GM19351 (cell line): Measurements from ENCODE around the gene TOP1.
"Not testable (repeated sequence)": the region's sequence is repeated elsewhere in the genome, so short reads cannot be mapped to it uniquely, and the experiment has no call there.

Experiments used
- ATAC-seq: cut with Tn5 transposase; IDR thresholded peaks from one replicate; pipeline ENCODE4 v1.9.1; 2021; ENCODE audit warnings: mild to moderate bottlenecking, moderate library complexity; ENCODE audit not compliant: unreplicated experiment

TOP1 gene

DNA sequence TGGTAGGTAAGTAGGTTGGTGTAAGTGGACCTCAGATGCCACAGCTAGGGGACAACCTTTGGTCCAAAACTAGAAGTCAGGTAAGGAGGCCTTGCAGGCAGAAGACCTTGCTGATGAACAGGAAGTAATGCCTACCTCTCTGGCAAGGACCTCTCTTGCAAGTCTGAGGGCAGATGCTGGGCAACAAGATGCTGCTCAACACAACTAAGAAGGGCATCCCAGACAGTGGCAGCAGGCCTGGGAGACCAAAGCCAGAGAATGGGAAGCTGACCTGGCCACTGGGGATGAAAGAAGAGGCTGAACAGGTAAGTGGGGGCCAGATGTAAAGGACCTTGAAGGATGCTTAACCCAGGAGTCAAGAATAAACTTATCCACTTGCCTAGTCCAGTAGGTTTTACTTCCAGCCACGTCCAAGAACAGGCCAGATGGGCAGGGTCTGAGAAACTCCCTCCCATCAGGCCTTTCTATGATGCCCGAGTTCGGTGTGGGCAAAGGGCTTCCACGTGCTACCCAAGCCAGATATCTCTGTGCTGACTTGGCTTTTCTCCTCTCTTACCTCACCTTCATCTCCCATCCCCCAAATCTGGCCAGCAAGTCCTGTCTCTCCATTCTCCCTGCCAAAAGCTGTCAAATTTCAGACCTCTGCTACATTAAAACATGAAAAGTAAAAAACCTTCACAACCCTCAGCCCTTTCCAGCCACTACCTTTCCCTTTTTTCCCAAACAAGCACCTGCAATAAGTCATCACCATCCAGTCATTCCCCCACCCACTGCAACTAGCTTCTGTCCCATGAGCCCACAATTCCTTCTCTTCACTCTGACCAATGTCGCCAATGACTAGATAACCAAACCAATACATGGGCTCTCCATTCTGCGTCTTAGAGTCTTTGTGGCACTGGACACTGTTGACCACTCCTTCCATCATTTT, 97.2 kb downstream of the TOP1 start:
- no peak for ATAC-seq

DNA sequence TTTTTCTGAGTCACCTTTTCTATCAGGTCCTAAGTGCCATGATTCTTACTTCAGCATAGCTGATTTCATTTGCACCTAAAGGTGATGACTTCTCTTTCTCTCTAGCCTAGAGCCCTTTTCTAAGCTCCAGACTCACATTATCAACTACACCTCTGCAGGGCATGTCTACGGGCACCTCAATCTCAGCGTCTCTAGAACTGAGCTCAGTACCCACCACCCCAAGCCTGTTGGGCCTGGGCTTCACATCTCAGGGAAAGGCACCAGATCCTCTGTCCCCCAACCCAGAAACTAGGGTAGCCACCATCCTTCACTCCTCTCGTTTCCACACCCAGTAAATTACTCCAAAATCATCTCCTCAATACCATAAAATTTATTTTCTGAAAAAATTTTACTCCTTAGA, 98.1 kb downstream of the TOP1 start:
- ATAC-seq: no peak

DNA sequence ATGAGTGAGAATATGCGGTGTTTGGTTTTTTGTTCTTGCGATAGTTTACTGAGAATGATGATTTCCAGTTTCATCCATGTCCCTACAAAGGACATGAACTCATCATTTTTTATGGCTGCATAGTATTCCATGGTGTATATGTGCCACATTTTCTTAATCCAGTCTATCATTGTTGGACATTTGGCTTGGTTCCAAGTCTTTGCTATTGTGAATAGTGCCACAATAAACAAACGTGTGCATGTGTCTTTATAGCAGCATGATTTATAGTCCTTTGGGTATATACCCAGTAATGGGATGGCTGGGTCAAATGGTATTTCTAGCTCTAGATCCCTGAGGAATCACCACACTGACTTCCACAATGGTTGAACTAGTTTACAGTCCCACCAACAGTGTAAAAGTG, 99.7 kb downstream of the TOP1 start:
- ATAC-seq: not testable (repeated sequence)

DNA sequence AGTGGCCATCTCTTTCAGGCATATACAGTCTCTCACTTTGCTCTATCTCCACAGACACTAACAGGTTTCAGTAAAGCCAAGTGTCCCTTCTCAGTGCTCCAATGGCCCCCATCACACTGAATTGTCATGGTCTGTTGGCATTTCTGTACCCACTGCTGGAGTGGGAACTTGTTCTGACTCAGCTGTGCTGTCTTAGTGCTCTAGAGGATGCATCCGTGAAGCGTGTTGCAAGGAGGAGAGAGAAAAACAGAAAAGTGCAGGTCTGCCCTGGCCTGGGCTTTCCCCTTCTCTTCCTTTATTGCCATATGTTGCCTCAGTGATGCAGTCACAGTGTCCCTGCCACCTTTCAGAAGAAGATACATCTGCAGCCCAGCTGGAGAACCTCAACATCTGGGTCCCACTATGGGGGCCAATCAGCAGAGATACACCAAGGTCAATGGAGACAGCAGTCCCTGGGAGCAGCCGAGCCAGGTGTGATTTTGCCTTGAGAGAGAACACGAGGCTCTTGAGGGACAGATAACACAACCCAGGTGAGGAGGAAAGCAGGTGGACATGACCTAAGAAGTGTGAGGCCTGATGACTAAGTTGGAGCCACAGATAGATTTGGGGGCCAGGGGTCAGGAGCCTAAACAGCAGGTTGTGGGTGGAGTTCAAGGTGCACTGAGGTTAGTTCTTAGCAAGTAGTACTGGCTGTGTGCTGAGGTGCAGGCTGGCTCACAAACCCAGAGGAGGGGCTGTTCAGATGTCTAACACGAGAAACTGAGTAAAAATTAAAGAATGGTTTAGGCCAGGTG, 103.2 kb downstream of the TOP1 start:
- peak; percentile 36 for ATAC-seq

DNA sequence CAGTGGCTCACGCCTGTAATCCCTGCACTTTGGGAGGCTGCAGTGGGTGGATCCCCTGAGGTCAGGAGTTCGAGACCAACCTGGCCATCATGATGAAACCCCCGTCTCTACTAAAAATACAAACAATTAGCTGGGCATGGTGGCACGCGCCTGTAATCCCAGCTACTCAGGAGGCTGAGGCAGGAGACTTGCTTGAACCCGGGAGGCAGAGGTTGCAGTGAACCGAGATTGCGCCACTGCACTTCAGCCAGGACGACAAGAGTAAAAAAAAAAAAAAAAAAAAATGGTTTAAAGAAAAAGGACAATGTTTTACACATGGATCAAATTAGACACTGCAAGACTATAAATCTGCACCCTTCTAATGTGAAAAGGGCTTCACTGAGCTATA, 103.8 kb downstream of the TOP1 start:
- ATAC-seq: not testable (repeated sequence)

DNA sequence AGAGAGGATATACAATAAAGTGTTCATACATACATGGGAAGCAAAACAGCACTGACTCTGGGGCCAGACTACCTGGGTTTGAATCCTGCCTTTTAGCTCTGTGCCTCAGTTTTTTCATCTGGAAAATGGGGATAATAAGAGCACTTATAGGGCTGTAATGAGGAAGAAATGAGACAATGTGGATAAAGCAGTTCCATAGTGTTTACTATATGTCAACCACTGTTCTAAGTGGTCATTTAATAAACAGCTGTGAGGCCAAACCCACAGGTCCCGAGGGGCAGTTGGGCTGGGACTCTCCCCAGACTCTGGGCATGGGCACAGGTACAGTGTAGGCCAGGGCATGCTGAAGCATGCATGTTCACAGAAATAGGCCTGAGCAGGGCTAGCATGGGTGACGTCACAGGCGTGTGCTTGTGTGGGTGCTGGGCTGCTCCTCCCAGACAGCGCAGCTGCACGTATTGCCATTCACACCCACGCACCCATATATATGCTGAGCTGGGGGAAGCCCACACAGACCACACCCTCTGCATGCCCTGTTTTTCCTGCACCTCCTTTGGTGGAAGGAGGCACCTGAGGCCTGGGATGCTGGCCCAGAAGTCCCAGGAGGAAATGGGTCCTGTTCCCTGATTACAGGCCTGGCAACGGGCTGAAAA, 105.2 kb downstream of the TOP1 start:
- ATAC-seq: peak; percentile 57

DNA sequence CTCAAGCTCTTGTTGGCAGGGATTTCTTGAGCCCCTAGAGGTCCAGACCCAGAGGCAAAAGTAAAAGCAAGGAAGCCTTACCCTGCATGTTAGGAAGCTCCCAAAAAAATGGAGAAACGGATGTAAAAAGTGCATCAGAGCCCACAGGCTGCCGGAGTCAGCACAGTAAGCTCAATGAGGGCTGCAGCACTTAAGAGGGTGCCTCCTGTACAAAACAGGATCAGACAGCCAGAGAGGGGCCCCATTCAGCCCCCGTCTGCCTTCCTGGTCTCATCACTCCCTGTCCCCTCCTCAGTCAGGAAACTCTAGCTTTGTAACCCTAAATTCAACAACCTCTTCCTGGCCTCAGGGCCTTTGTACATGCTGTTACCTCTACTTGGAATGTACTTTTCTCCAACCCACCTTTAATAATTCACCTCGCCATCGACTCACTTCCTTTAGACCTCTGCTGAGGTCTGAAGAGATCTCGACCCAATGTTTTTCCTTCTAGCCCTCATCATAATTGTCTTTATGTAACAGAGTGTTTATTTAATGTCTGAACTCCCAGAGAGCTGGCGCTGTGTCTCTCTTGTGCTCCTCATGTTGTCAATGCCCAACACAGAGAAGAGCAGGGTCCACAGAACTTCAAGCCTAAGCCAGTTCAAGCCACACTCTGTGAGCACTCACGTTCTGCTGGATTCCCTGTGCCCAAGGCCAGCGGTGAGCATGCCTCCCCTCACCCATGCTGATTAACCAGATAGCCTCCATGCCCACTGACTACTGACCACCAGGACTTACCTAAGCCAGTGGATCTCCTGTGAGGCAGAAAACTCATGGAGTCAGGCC, 106.0 kb downstream of the TOP1 start:
- ATAC-seq: no peak

DNA sequence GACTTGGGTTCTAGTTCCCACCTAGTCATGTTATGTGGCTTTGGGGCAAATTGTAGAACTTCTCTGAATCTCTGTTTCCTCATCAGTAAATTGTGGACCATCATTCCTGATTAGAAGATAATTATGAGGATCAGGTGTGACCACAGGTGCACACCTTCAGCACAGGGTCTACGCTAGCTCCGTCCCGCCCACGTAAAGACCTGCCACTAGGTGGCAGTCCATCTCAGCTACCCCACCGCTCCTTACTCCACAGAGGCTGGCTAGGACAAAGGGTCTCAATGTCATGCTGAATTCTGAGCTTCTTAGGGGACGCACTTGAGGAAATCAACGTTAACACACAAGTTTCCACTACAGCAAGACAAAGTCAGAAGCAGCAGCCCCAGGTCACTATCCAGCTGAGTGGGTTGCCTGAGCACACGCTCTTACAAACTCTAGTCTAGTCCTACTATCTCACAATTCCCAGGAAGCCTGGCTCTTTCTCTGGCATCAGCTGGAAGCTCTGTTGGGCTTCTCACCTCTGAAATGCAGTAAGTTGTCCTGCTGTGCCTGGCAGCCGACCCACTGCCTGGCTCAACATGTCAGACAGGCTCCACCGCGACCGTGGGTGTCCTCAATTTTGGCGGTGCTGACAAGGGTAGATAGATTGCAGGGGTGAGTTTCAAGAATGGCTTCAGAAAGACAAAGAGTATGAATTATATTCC, 106.7 kb downstream of the TOP1 start:
- ATAC-seq: no peak

DNA sequence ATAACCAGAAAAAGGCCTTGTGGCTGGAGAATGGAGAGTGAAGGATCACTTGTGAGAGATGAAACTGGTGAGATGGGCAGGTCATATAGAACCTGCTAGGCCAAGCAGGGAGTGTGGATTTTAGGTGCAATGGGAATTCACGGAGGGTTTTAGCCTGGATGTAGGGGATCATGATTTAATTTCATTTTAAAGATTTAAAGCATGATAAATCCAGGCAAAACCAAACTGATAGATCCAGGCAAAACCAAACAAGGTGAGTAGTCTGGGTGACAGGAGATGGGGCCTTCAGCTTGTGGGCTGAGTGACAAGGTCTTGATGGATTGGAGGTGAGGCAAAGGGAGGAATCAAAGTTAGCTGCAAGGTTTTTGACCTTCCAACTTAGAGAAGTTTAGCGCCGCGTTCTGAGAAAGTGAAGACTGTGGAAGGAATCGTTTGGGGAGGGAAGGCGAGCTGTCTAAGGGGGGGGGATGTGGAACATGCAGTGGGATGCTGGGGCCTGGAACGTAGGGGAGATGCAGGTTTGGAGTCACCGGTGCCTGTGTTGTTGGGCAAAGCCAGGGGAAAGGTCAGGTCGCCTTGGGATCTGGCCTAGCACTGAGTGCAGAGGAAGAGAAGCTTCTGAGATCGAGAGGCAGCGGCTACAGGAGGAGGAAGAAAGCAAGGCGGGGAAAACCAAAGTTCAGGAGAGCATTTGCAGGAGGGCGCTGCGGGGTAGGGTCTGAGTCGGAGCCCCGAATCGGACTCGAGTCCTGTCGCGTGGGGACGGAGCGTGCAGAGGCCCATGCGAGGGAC, 107.5 kb downstream of the TOP1 start:
- ATAC-seq: no peak

DNA sequence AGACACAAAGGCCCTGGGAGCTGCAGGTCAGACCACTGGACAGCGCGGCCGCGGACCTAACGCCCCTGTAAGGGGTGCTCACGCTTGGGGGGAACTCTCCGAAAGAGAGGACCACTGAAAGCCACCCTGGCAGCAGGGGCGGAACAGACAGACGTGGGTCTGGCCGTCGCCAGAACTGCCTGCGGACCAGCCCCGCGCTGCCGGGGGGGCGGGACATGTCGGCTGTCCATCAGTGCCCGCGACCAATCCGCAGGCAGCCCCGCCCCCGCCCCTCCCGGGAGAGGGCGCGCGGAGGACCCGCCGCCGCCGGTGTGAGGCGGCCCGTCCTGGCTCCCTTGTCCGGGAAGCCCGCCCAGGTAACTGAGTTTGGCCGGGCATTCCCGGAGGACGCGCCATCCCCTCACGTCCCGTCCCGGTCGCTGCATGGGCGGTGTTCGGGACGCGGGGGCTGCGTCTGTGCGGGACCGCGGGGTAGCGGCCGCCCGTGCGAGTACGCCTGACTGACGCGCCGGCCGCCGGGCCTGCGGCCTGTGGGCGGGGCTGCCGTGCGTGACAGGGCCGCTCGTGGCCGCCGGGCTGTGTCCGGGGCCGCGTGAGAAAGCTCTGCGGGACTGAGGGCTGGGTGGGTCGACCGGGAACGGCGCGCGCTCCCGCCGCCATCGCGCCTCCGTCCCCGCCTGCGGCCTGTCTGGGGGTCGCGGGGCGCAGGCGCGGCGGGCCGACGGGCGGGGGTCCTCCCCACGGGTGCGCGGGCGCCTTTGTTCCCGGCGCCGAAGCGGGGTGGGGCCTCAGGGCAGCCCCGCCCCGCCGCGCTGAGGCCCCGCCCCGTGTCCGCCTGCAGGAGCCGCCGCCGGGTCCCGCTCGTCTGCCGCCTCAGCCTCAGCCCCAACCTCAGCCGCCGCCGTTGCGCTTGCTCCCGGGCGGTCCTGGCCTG, 108.3 kb downstream of the TOP1 start, which contains the start of gene PLCG1:
TSS of gene PLCG1 (plus strand) at position 864 of the 934 bp plus-strand sequence. CDS start 99 bp downstream, outside the sequence.
- ATAC-seq: peak; percentile 61

DNA sequence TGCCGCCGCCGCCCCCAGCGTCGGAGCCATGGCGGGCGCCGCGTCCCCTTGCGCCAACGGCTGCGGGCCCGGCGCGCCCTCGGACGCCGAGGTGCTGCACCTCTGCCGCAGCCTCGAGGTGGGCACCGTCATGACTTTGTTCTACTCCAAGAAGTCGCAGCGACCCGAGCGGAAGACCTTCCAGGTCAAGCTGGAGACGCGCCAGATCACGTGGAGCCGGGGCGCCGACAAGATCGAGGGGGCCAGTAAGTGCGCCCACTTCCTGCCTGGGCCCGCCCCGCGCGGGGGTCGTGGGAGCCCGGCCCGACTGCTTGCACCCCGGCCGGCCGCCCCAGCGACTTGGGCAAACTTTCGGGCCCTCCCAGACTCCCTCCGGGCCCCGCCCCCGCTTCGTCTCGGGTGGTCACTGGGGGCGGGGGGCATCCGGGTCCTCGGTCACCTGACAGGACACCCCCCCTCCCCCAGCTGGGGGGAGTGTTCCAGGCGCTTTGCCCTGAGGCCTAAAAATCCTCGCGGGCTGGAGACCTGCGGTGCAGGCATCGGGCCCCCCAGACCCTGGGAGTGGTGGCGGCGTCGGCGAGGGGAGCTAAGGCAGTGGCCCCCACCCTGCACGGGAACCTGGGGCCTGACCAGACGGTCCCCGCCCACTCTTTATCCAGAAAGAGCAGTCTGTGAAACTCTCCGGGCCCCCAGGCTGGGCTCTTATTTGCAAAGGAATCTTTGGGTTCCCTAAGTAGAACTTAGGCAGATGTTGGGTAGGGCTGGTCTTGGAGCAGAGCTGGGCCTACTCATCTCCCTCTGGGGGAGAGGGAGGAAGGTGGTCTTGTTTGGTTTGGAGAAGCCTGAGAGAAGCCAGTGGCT, 109.2 kb downstream of the TOP1 start:
- peak; percentile 11 for ATAC-seq

DNA sequence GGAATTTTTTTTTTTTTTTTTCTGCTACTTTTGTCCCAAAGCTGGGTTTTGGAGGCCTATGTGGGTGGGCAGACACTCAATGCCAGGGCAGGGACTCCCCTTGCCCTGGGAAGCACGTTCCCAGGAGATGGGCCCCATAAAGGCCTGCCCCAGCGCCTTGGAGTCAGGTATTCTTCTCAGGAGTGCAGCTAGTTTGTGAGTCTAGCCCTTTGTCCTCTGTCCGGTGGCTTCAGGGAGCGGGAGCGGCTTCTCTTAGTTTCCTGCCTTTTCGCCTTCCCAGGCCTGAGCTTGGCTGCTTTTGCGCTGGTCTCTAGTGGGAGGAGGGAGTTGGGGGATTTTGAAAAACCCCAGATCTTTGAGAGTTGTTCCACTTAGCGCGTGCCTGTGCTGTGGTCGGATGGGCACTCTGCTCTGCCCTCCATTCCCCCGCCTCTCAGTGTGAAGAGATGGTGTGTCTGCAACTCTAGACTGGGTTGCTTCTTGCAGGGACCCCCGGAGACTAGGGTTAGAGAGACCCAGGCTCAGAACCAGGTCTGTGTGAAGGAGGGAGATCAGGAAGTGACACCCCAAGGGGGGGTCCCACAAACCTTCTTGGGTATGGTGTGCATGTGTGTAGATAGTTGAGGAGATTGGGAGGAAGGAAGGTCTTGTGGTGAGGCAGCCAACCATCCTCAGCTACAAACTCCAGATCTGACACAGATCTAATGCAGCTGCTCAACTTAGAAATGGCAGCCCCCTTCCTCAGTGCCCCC, 110.0 kb downstream of the TOP1 start:
- no peak for ATAC-seq

DNA sequence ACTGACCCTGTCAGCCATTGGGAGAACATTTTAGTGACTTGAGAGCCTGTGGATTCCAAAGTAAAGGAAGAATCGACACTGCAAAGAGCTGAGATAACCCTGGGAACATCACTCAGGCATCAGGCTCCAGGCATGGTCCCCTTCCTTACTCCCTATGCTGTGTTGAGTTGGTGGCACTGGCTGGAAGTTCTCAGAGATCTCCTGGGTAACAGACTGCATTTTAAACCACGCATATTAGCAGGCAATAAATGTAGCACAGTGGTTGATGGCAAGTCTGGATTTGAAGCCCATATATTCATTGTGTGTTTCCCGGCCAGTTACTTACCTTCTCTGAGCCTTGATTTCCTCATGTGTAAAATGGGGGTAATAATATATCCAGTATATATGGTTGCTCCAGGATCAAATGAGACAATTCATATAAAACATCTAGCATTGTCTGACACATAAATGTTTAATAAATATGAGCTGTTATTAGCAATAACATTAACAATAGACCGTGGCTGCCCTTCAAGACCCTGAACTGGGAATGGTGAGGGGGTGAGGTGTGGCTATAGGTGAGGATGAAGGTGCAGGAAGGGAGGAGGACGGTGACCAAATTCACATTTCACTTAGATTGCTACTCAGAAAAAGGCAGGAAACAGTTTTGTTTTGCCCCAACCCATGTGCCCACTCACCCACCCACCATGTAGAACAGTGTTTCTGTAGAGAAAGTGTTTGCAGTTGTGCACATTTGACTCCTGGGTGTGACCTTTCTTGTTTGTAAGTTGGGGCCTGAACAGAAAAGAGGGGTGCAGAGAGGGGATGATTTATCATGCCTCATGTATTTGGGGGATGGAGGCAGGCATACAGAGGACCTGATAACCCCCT, 110.8 kb downstream of the TOP1 start:
- no peak for ATAC-seq

DNA sequence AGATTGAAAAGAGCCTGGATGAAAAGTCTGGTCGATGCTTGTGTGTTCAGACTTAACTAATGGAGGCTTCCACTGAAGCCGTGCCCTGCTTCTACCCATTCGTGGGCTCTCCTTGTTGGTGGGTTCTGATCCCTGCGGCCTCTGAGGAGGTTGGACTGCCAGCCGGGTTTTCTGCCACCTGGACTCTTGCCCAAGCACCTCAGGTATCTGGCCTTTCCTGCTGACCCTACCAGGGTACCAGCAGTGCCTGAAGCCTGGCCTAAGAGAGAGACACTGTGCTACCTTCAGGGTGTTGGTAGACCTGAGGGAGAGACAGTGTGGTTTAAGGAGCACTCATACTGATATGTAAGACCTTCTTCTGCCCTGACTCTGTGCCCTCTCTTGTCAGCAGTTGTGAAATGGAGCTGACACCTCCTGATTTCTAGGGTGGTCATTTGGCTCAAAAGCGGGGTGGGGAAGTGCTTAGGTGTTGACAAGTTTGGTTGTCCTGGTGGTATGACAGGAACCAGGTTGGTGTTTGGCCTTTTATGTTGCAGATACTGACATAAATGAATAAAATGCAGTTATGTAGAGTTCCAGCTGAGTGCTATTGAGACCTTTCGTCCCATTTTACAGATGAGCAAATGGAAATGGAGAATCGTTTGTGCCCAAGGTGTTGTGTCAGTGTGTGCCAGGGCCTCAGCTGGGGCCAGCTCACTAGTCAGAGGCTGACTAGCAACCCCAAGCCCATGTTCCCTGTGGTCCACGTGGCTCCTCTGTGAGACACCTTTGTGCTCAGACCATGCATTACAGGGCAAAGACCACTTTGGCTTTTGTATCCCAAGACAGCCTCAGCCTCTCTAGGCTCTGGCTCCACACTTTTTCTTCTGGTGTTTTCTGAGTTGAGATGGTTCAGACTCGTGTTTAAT, 111.9 kb downstream of the TOP1 start:
- ATAC-seq: no peak
